SK-N-SH (cell line): Measurements from ENCODE around the gene ERAP2.

ENCODE experiments used
- CTCF ChIP-seq: fragments of 200-600 bp; sonication (generic); IDR thresholded peaks from 2 replicates; pipeline ENCODE4 v1.6.1; 2017; ENCODE audit warnings: antibody characterized with exemption, mild to moderate bottlenecking, moderate library complexity
- EP300 ChIP-seq, 2 experiments: IDR thresholded peaks; 2 replicates each; pipeline versions ENCODE4 v1.4.0 to v1.6.1; 2012; ENCODE audit warnings: borderline replicate concordance in 1 of 2, low read depth in 1 of 2, low read length in 1 of 2
- EZH2phosphoT487 ChIP-seq: fragments of 200-600 bp; sonication (generic); IDR thresholded peaks from 2 replicates; pipeline ENCODE4 v1.6.1; 2017; ENCODE audit warnings: low read depth, mixed run types, mild to moderate bottlenecking, antibody characterized with exemption, moderate library complexity, borderline replicate concordance
- FOXJ3 ChIP-seq: sonication (generic); formaldehyde crosslinking; IDR thresholded peaks from 2 replicates; pipeline ENCODE4 v1.5.1; 2020; ENCODE audit warnings: mild to moderate bottlenecking, missing genetic modification reagents
- MAX ChIP-seq: IDR thresholded peaks from 2 replicates; pipeline ENCODE4 v1.4.0; 2012; ENCODE audit warnings: low read depth
- MXI1 ChIP-seq: IDR thresholded peaks from 2 replicates; pipeline ENCODE4 v1.6.1; 2012; ENCODE audit warnings: mild to moderate bottlenecking, low read depth, low read length, improper control_type of control experiment
- NFIC ChIP-seq: IDR thresholded peaks from 2 replicates; pipeline ENCODE4 v1.4.0; 2012; ENCODE audit warnings: borderline replicate concordance
- NRF1 ChIP-seq: IDR thresholded peaks from 2 replicates; pipeline ENCODE4 v1.6.1; 2012; ENCODE audit warnings: low read depth, mild to moderate bottlenecking, low read length
- POLR2AphosphoS5 ChIP-seq: IDR thresholded peaks from 2 replicates; pipeline ENCODE4 v1.6.1; 2012; ENCODE audit warnings: low read depth, low read length
- RFX5 ChIP-seq: IDR thresholded peaks from 2 replicates; pipeline ENCODE4 v1.6.1; 2012; ENCODE audit warnings: mild to moderate bottlenecking, improper control_type of control experiment, low read length
- SMC3 ChIP-seq: IDR thresholded peaks from 2 replicates; pipeline ENCODE4 v1.6.1; 2012; ENCODE audit warnings: low read depth, low read length, improper control_type of control experiment
- TAF1 ChIP-seq: IDR thresholded peaks from 2 replicates; pipeline ENCODE4 v1.6.1; 2012; ENCODE audit warnings: low read depth, mild to moderate bottlenecking, low read length, moderate library complexity, borderline replicate concordance
- TCF12 ChIP-seq: IDR thresholded peaks from 2 replicates; pipeline ENCODE4 v1.4.0; 2012
- YY1 ChIP-seq: IDR thresholded peaks from 2 replicates; pipeline ENCODE4 v1.4.0; 2012; ENCODE audit warnings: low read depth, mild to moderate bottlenecking

- TF ChIP-seq FOXJ3 (no peak), NRF1 (no peak), CTCF (no peak), EP300 (IDR thresholded peaks at IDR 0.05; ENCODE audit: borderline replicate concordance in 1 of 2, low read depth in 1 of 2, low read length in 1 of 2) (no peak), TAF1 (no peak), EZH2phosphoT487 (no peak), RFX5 (no peak), POLR2AphosphoS5 (no peak), YY1 (no peak), MXI1 (no peak), TCF12 (no peak), NFIC (no peak), SMC3 (no peak), MAX (no peak)
These were observed 7.0 kb upstream of the ERAP2 start for GRCh38 chr5:96869372-96869641.
